ENCODE results near the gene SYCE1.
"Not testable (repeated sequence)": the region's sequence is repeated elsewhere in the genome, so short reads cannot be mapped to it uniquely, and the experiment has no call there.

The SYCE1 gene

GRCh38 chr10:133525444-133525843 lies 39.9 kb downstream of the SYCE1 start:
- TF ChIP-seq CTCF (IDR thresholded peaks at IDR 0.05; ENCODE audit: poor library complexity, severe bottlenecking), result no peak
- Histone ChIP-seq H3K27ac (ENCODE audit: poor library complexity, severe bottlenecking) (no peak overlapping the region), H3K27me3 (ENCODE audit: insufficient read depth, poor library complexity, severe bottlenecking) (peaks cover 48% of the 10 kb centered on the region)

GRCh38 chr10:133523631-133524203 lies 41.7 kb downstream of the SYCE1 start:
- Histone ChIP-seq H3K4me3 (ENCODE audit: severe bottlenecking) (no peak overlapping the region), H3K4me1 (ENCODE audit: insufficient read depth, poor library complexity, severe bottlenecking) (no peaks in the 10 kb centered on the region), H3K9me3 (ENCODE audit: severe bottlenecking) (no peaks in the 10 kb centered on the region), H3K36me3 (ENCODE audit: low read depth) (no peaks in the 10 kb centered on the region), H3K27me3 (ENCODE audit: insufficient read depth, poor library complexity, severe bottlenecking) (peaks cover 38% of the 10 kb centered on the region), H3K27ac (ENCODE audit: poor library complexity, severe bottlenecking) (no peak overlapping the region)
- ATAC-seq (ENCODE audit: low read depth), result no peak
- TF ChIP-seq CTCF (IDR thresholded peaks at IDR 0.05; ENCODE audit: poor library complexity, severe bottlenecking), result no peak
- DNase-seq (ENCODE audit: low spot score), result no peak

More at GRCh38 chr10:133525444-133525843, 39.9 kb downstream of the SYCE1 start:
- H3K4me1 ChIP-seq (ENCODE audit: insufficient read depth, poor library complexity, severe bottlenecking), result no peaks in the 10 kb centered on the region
- H3K4me3 ChIP-seq (ENCODE audit: severe bottlenecking), result no peak overlapping the region
- H3K36me3 ChIP-seq (ENCODE audit: low read depth), result no peaks in the 10 kb centered on the region
- no peaks in the 10 kb centered on the region for H3K9me3 ChIP-seq (ENCODE audit: severe bottlenecking)
- DNase-seq (ENCODE audit: low spot score), result no peak
- ATAC-seq (ENCODE audit: low read depth), result no peak

GRCh38 chr10:133520193-133520738 lies 45.1 kb downstream of the SYCE1 start:
- H3K4me3 ChIP-seq (ENCODE audit: severe bottlenecking), result no peak overlapping the region
- H3K36me3 ChIP-seq (ENCODE audit: low read depth), result no peaks in the 10 kb centered on the region
- no peak overlapping the region for H3K27ac ChIP-seq (ENCODE audit: poor library complexity, severe bottlenecking)
- H3K4me1 ChIP-seq (ENCODE audit: insufficient read depth, poor library complexity, severe bottlenecking), result no peaks in the 10 kb centered on the region
- H3K27me3 ChIP-seq (ENCODE audit: insufficient read depth, poor library complexity, severe bottlenecking), result peaks cover 34% of the 10 kb centered on the region
- DNase-seq (ENCODE audit: low spot score) (no peak), ATAC-seq (ENCODE audit: low read depth) (peak; percentile 93)
- no peaks in the 10 kb centered on the region for H3K9me3 ChIP-seq (ENCODE audit: severe bottlenecking)
- peak; percentile 91 for TF ChIP-seq CTCF (IDR thresholded peaks at IDR 0.05; ENCODE audit: poor library complexity, severe bottlenecking)

- not testable (repeated sequence) for H3K27ac ChIP-seq (ENCODE audit: poor library complexity, severe bottlenecking); H3K4me3 ChIP-seq (ENCODE audit: severe bottlenecking); DNase-seq (ENCODE audit: low spot score); H3K36me3 ChIP-seq (ENCODE audit: low read depth); H3K9me3 ChIP-seq (ENCODE audit: severe bottlenecking); H3K4me1 ChIP-seq (ENCODE audit: insufficient read depth, poor library complexity, severe bottlenecking); ATAC-seq (ENCODE audit: low read depth)
- H3K27me3 ChIP-seq (ENCODE audit: insufficient read depth, poor library complexity, severe bottlenecking), result peaks cover 37% of the 10 kb centered on the region
Measured at GRCh38 chr10:133518517-133518916, 46.9 kb downstream of the SYCE1 start.

- Histone ChIP-seq H3K27me3 (ENCODE audit: insufficient read depth, poor library complexity, severe bottlenecking) (peaks cover 49% of the 10 kb centered on the region), H3K9me3 (ENCODE audit: severe bottlenecking) (no peaks in the 10 kb centered on the region), H3K4me1 (ENCODE audit: insufficient read depth, poor library complexity, severe bottlenecking) (no peaks in the 10 kb centered on the region), H3K4me3 (ENCODE audit: severe bottlenecking) (no peak overlapping the region), H3K27ac (ENCODE audit: poor library complexity, severe bottlenecking) (no peak overlapping the region), H3K36me3 (ENCODE audit: low read depth) (no peaks in the 10 kb centered on the region)
- ATAC-seq (ENCODE audit: low read depth) (no peak), DNase-seq (ENCODE audit: low spot score) (no peak)
- no peak for TF ChIP-seq CTCF (IDR thresholded peaks at IDR 0.05; ENCODE audit: poor library complexity, severe bottlenecking)
Measured at GRCh38 chr10:133516057-133516456, 49.3 kb downstream of the SYCE1 start.

All from RWPE2 (cell line).